Measurements from ENCODE around the gene SLC4A2. TPM values are rescaled to one million over a fixed set of nuclear protein-coding genes. Genes with fewer than 3 reads are reported as not detected.

SLC4A2 gene
- total and polyA plus RNA-seq, 2 of the 8 experiments (the other 6 are each of a cell fraction or from before 2014, with no cell fraction given), result 72.6 to 147 TPM

DNA sequence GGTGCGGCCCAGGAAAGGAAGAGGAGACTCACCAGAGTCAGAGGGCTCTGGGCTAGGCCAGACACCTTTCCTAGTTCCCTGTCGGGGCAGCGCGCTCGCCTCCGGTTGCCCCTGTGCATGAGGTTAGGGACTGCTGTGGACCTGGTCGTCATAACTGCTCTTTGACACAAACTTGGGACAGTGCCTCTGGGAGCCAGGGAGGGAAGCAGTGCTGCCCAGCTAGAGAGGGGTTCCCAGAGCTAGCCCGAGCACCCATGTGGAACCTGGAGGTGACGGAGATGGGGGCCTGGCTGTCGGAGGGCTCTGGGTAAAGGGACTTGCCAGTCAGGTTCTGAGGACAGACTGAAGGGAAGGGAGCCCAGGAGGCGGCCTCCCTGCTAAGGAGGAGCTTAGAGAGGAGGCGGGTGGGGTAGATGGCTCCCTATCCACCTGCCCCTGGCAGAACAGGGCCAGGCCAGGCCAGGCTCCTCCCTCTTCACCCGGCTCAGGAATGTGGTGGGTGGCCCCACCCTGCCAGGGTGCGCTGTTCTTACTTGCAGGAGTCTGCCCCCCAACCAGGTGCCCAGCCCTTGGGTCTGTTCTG lies 56.5 kb downstream of the SLC4A2 start (continued):
- TF ChIP-seq, protein P1, sequence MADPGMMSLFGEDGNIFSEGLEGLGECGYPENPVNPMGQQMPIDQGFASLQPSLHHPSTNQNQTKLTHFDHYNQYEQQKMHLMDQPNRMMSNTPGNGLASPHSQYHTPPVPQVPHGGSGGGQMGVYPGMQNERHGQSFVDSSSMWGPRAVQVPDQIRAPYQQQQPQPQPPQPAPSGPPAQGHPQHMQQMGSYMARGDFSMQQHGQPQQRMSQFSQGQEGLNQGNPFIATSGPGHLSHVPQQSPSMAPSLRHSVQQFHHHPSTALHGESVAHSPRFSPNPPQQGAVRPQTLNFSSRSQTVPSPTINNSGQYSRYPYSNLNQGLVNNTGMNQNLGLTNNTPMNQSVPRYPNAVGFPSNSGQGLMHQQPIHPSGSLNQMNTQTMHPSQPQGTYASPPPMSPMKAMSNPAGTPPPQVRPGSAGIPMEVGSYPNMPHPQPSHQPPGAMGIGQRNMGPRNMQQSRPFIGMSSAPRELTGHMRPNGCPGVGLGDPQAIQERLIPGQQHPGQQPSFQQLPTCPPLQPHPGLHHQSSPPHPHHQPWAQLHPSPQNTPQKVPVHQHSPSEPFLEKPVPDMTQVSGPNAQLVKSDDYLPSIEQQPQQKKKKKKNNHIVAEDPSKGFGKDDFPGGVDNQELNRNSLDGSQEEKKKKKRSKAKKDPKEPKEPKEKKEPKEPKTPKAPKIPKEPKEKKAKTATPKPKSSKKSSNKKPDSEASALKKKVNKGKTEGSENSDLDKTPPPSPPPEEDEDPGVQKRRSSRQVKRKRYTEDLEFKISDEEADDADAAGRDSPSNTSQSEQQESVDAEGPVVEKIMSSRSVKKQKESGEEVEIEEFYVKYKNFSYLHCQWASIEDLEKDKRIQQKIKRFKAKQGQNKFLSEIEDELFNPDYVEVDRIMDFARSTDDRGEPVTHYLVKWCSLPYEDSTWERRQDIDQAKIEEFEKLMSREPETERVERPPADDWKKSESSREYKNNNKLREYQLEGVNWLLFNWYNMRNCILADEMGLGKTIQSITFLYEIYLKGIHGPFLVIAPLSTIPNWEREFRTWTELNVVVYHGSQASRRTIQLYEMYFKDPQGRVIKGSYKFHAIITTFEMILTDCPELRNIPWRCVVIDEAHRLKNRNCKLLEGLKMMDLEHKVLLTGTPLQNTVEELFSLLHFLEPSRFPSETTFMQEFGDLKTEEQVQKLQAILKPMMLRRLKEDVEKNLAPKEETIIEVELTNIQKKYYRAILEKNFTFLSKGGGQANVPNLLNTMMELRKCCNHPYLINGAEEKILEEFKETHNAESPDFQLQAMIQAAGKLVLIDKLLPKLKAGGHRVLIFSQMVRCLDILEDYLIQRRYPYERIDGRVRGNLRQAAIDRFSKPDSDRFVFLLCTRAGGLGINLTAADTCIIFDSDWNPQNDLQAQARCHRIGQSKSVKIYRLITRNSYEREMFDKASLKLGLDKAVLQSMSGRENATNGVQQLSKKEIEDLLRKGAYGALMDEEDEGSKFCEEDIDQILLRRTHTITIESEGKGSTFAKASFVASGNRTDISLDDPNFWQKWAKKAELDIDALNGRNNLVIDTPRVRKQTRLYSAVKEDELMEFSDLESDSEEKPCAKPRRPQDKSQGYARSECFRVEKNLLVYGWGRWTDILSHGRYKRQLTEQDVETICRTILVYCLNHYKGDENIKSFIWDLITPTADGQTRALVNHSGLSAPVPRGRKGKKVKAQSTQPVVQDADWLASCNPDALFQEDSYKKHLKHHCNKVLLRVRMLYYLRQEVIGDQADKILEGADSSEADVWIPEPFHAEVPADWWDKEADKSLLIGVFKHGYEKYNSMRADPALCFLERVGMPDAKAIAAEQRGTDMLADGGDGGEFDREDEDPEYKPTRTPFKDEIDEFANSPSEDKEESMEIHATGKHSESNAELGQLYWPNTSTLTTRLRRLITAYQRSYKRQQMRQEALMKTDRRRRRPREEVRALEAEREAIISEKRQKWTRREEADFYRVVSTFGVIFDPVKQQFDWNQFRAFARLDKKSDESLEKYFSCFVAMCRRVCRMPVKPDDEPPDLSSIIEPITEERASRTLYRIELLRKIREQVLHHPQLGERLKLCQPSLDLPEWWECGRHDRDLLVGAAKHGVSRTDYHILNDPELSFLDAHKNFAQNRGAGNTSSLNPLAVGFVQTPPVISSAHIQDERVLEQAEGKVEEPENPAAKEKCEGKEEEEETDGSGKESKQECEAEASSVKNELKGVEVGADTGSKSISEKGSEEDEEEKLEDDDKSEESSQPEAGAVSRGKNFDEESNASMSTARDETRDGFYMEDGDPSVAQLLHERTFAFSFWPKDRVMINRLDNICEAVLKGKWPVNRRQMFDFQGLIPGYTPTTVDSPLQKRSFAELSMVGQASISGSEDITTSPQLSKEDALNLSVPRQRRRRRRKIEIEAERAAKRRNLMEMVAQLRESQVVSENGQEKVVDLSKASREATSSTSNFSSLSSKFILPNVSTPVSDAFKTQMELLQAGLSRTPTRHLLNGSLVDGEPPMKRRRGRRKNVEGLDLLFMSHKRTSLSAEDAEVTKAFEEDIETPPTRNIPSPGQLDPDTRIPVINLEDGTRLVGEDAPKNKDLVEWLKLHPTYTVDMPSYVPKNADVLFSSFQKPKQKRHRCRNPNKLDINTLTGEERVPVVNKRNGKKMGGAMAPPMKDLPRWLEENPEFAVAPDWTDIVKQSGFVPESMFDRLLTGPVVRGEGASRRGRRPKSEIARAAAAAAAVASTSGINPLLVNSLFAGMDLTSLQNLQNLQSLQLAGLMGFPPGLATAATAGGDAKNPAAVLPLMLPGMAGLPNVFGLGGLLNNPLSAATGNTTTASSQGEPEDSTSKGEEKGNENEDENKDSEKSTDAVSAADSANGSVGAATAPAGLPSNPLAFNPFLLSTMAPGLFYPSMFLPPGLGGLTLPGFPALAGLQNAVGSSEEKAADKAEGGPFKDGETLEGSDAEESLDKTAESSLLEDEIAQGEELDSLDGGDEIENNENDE (IDR thresholded peaks at IDR 0.05; ENCODE audit: insufficient replicate concordance, low read length), result no peak
- TF ChIP-seq GABPA (IDR thresholded peaks at IDR 0.05; ENCODE audit: borderline replicate concordance, insufficient read depth, low read length) (0 out of 2 replicates have a peak, but pooled peaks have one; percentile 28), GTF2F1 (IDR thresholded peaks at IDR 0.05; ENCODE audit: borderline replicate concordance, low read depth, low read length) (no peak), TEAD4 (IDR thresholded peaks at IDR 0.05; ENCODE audit: low read depth, low read length) (no peak), SIN3A (conservative IDR thresholded peaks at IDR 0.05 in 1 of 2, IDR thresholded peaks at IDR 0.05 in 1 of 2; ENCODE audit: low read depth in 1 of 2, low read length in 2 of 2) (no peak), ASH2L (IDR thresholded peaks at IDR 0.05; ENCODE audit: low read length) (no peak), SIRT6 (IDR thresholded peaks at IDR 0.05; ENCODE audit: low read length) (no peak), SRF (IDR thresholded peaks at IDR 0.05; ENCODE audit: low read depth, low read length) (no peak), TBP (IDR thresholded peaks at IDR 0.05; ENCODE audit: low read depth, low read length) (no peak), CREB1 (IDR thresholded peaks at IDR 0.05) (0 out of 2 replicates have a peak, but pooled peaks have one; percentile 8)
- TF ChIP-seq, protein P2, sequence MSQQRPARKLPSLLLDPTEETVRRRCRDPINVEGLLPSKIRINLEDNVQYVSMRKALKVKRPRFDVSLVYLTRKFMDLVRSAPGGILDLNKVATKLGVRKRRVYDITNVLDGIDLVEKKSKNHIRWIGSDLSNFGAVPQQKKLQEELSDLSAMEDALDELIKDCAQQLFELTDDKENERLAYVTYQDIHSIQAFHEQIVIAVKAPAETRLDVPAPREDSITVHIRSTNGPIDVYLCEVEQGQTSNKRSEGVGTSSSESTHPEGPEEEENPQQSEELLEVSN (IDR thresholded peaks at IDR 0.05), result no peak

Measured in H1 (cell line).